HG02970 (cell line): ENCODE measurements around the gene TNNC2.
"Not testable (repeated sequence)": the region's sequence is repeated elsewhere in the genome, so short reads cannot be mapped to it uniquely, and the experiment has no call there.

ENCODE experiments used
- ATAC-seq: cut with Tn5 transposase; IDR thresholded peaks from one replicate; pipeline ENCODE4 v1.9.1; 2021; ENCODE audit warnings: mild to moderate bottlenecking, moderate library complexity, moderate number of reproducible peaks; ENCODE audit not compliant: unreplicated experiment, low FRiP score

Gene TNNC2

GRCh38 chr20:45827030-45827652 is at the start of gene TNNC2:
Gene TNNC2, minus strand, starts transcription at chr20:45827312. Its CDS starts 64 bp downstream, at chr20:45827248.
- no peak for ATAC-seq

GRCh38 chr20:45874576-45874975 is 47.5 kb upstream of the TNNC2 start:
- ATAC-seq = no peak

DNA sequence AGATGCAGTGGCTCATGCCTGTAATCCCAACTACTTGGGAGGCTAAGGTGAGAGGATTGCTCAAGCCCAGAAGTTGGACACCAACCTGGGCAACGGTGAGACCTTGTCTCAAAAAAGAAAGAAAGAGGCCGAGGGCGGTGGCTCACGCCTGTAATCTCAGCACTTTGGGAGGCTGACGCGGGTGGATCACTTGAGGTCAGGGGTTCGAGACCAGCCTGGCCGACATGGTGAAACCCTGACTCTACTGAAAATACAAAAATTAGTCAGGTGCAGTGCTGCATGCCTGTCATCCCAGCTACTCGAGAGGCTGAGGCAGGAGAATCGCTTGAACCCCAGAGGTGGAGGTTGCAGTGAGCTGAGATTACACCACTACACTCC is 47.0 kb upstream of the TNNC2 start:
- not testable (repeated sequence) for ATAC-seq

DNA sequence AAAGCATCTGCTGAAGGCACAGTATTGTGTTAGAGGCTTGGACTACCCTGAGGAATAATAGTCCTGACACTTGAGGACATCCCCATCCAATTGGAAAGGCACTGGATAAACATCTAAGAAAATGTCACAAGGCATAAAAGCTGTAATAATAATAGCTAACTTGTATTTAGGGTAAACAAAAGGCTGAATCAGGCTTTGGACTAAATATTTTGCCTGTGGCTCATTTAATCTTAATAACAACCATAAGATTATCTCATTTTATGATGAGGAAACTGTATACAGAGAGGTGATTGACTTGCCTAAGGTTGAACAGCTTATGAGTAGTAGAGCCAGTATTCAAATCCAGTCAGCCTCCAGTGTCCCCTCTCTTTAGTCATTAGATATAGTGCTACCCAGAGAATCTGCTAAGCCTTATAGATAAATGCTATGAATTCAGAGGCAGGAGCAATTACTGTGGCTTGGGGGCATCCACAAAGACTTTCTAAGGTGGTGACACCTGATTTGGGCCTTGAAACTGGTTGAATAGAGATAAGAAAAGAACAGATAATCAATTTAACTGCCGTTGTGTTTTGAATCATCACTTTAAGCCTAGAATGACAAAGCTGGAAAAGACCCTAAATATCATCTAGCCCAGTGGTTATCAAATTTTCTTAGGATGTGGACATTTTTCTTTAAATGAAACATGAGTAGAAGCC is 46.4 kb upstream of the TNNC2 start:
- no peak for ATAC-seq

DNA sequence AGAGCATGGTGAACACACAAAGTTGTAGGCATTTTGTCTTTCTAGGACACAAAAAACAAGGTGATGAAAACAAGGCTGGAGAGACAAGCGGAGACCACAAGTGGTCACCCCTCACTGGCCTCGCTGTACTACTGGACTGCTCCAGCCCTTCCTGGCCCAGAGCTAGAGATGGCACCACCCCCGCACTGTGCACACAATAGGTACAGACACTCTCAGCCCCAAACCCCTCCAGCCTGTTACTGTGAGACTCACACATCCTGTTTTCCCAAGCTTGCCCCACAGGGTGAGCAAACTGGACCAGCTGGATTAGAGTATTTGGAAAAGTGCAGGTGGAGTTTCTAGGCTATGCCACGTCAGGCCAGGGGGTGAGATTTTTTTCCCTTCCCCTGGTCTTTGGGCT is 45.5 kb upstream of the TNNC2 start:
- ATAC-seq = no peak

DNA sequence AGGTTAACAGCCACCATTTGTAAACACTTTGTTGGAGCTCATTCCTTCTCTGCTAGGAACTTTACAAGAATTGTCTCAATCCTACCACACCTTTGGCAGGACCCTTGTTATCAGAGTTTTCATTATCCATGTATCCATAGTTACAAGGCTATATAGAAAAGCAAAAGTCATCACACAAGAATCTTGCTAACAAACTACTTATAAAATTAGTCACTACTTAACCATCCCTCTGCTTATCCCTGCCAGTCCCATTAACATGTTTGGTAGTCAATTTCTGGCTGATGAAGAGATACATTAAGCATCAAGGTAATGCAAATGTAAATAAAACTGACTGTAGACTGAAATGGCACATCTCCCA is 40.7 kb upstream of the TNNC2 start:
- ATAC-seq = no peak

GRCh38 chr20:45867136-45867818 is 40.2 kb upstream of the TNNC2 start:
- ATAC-seq = no peak

DNA sequence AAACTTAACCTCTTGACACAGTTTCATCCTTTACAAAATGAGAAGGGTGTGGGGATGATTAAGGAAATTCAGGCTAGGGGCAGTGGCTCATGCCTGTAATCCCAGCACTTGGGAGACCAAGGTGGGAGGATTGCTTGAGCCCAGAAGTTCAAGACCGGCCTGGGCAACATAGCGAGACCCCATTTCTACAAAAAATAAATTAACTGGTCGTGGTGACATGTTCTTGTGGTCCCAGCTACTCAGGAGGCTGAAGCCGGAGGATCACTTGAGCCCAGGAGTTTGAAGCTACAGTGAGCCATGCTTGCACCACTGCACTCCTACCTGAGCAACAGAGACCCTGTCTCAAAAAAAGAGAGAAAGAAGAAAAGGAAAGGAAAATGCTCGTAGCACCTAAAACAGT is 39.3 kb upstream of the TNNC2 start:
- ATAC-seq = no peak

GRCh38 chr20:45863543-45864470 is 36.7 kb upstream of the TNNC2 start:
- no peak for ATAC-seq

GRCh38 chr20:45861221-45862075 is 34.3 kb upstream of the TNNC2 start:
- no peak for ATAC-seq

DNA sequence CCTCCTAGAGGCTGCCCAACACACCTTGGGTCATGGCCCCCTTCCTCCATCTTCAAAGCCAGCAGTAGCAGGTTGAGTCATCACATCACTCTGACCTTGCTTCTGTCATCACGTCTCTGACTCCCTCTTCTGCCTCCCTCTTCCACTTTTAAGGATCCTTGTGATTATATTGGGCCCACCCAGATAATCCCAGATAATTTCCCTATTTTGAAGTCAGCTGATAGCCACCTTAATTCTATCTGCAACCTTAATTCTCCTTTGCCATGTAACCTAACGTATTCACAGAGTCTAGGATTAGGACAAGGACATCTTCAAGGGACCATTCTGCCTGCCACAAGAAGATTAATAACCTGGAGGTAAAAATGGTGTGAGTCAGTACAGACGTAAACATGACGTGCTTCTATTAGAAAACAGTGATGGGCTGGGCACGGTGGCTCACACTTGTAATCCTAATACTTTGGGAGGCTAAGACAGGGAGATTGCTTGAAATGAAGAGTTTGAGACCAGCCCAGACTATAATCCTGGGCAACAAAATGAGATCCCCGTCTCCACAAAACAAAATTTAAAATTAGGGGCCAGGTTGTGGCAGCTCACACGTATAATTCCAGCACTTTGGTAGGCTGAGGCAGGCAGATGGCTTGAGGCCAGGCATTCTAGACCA is 33.6 kb upstream of the TNNC2 start:
- no peak for ATAC-seq

- no peak for ATAC-seq
These were observed 32.8 kb upstream of the TNNC2 start for GRCh38 chr20:45859916-45860315.

- no peak for ATAC-seq
These were observed 30.7 kb upstream of the TNNC2 start for GRCh38 chr20:45857882-45858216.

DNA sequence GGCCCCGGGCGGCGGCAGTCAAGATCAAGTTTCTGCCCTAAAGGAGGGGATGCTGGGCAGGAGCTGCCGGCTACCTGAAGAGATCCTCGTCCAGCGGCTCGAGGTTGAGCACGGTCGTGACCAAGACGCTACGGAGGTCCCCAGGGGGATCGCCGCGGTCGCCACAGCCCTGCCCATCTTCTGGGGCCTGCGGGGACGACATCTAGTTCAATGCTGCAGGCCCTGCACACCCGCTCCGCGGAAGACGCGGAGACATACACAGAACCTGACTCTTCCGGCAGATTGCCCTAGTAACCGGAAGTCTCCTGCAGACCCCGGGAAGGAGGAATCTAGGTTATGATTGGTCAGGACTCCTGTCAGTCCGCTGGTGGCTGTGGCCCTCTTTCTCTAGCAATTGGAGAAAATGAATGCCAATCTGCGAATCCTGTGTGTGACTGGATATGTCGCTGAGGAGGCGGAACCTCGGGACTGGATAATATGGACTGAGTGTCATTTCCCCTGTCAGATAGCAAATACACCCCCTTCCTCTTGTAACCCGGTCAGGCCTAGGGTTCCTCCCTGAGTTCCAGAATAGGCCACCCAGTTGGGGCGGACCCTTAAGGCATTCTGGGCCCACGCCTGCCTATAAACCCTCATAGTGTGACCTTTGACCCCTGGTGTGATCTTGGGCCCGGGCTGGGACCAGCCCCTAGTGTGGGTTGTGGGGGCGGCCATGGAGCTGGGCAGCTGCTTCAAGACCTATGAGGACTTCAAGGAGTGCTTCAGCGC is 30.2 kb upstream of the TNNC2 start, which contains the start of the genes ACOT8 and ZSWIM3:
Gene ACOT8, minus strand, starts transcription at position 279 of the 768 bp plus-strand sequence. Its CDS starts 77 bp downstream, at position 202.
Gene ZSWIM3, plus strand, starts transcription at position 501 of the 768 bp plus-strand sequence. Its CDS starts 212 bp downstream, at position 713.
- ATAC-seq = peak; percentile 96

DNA sequence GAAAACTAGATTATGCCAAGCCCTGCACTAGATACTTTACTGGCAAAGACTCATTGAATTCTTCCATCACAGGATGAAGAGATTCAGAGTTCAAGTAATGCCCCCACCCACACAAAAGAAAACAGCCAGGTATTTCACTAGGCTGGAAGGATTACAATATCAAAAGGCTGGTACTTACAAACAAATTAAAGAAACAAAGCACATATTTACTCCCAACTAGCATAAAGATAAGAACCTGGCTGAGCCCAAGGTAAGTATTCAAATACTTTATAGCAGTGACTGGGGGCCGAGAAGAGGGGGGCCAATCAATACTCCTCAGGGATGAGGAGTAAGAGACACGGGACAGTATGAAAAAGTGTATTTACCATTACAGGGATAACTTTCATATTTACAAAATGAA is 26.4 kb upstream of the TNNC2 start:
- no peak for ATAC-seq

DNA sequence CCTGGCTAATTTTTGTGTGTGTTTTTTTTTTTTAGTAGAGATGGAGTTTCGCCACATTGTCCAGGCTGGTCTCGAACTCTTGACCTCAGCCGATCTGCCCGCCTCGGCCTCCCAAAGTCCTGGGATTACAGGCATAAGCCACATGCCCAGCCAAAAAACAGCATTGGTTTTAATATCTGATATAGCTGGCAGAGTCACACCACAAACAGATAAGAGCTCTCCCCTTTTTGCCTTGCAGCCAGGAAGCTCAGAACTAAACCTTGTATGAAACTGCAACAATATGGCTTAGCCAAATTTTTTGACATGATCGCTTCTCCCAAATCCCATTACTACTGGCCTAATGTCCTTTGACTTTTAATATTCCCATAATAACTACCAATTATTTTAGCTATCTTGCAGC is 25.2 kb upstream of the TNNC2 start:
- no peak for ATAC-seq

DNA sequence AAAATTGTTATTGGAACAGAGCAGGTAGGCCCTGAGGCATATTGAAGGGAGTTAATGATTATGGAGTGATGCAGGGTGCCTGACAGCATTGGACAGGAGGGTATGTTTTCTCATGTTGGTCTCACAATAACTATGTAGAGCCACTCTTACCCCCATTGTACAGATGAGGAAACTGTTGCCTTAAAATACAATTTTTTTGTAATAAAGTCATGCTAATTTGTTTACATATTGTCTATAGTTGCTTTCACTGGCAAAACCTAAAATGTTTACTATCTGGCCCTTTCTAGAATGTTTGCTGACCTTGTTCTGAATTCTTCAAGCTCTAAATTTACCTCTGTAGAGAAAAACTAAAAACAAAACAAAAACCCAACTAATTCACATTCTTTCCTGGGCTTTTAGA is 24.4 kb upstream of the TNNC2 start:
- ATAC-seq = no peak

GRCh38 chr20:45850926-45851325 is 23.8 kb upstream of the TNNC2 start:
- no peak for ATAC-seq

DNA sequence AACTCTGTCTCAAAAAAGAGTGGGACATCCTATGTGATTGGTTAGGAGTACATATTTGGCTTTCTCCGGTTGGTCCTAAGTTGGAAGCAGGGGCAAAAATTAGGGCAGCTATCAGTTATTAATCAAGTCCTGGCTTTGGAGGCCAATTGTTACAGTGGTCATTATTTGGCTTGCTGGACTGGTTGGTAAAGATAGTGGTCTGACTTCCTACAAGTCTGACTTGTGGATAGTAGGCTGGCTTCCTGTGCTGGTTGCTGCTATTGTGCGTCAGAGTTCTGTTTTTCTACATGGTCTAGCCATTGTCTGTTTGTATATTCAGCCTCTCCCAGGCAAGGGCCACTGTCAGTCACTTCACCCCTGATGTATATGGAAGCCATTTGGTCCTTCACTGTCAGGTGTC is 23.1 kb upstream of the TNNC2 start:
- no peak for ATAC-seq
